ENCODE measurements around the gene BCL7B.
A peak's percentile ranks its signal among the peaks of the same experiment; 100 is the strongest.
"Not testable (repeated sequence)": the region's sequence is repeated elsewhere in the genome, so short reads cannot be mapped to it uniquely, and the experiment has no call there.

BCL7B gene

DNA sequence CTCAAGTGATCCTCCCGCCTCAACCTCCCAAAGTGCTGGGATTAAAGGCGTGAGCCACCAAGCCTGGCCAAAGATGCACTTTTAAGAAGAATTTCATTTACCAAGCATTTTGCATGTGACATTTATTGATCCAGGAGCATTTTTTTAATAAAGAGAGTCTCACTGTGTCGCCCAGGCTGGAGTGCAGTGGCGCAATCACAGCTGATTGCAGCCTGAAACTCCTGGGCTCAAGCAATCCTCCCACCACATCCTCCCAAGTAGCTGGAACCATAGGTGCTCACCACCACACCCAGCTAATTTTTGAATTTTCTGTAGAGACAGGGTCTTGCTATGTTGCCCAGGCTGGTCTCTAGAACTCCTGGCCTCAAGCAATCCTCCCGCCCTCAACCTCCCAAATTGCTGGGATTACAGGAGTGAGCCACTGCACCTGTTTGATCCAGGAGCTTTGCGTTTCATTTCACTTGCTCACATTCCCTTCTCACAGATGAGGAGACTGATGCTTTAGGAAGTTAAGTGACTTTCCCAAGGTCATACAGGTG, 25.2 kb upstream of the BCL7B start:
- Mint-ChIP-seq H3K4me1 (ENCODE audit: low read depth) (peaks cover 16% of the 10 kb centered on the region), H3K9me3 (no peaks in the 10 kb centered on the region), H3K36me3 (ENCODE audit: low read depth) (peaks cover 3% of the 10 kb centered on the region), H3K27me3 (ENCODE audit: low read depth) (peaks cover 5% of the 10 kb centered on the region), H3K4me3 (no peak overlapping the region), H3K27ac (no peak overlapping the region)
- no peak for DNase-seq (ENCODE audit: low spot score)

DNA sequence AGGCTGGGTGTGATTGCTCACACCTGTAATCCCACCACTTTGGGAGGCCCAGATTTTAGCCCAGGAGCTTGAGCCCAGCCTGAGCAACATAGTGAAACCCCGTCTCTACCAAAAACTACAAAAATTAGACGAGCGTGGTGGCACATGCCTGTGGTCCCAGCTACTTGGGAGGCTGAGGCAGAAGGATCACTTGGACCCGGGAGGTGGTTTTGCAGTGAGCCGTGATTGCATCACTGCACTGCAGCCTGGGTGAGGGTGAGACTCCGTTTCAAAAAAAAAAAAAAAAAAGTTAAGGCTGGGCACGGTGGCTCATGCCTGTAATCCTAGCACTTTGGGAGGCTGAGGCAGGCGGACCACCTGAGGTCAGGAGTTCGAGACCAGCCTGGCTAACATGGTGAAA, 23.5 kb upstream of the BCL7B start:
- H3K36me3 Mint-ChIP-seq (ENCODE audit: low read depth); H3K27ac Mint-ChIP-seq; H3K27me3 Mint-ChIP-seq (ENCODE audit: low read depth); H3K9me3 Mint-ChIP-seq; DNase-seq (ENCODE audit: low spot score); H3K4me3 Mint-ChIP-seq: not testable (repeated sequence)
- H3K4me1 Mint-ChIP-seq (ENCODE audit: low read depth), result peaks cover 22% of the 10 kb centered on the region

DNA sequence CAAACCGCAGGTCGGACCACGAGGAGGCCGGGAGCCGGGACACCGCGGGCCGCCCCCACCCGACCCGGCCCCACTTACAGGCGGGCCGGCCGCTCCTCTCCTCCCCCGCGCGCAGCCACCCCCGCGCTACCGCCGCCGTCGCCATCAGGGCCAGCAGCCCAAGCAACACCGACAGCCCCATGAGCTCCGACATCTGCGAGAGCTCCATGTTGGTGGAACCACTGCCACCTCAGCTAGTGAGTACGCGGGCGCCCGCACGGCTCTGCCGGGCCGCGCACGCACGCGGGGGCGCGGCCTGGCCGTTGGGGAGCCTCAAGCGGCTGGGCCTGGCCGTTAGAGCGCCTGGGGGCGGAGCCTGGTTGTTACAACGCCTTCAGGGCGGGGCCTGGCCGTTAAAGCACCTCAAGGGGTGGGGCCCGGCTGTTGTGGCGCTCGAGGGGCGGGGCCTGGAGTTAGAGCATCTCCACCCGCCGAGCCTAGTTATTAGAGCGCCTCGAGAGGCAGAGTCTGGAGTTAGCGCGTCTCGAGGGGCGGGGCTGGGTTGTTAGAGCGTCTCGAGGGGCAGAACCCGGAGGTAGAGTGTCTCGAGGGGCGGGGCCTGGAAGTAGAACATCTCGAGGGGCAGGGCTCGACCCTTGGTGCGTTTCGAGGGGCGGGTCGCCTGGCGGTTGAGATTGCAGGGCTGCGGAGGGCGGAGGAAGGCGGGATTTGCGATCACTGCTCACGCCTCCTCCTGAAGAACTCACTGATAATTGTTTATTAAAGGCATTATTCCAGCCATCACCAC, 21.0 kb upstream of the BCL7B start, which contains the start of gene TBL2:
Gene TBL2, minus strand, starts transcription at position 238 of the 787 bp plus-strand sequence. Its CDS starts 30 bp downstream, at position 208.
- Mint-ChIP-seq H3K4me3 (peak within 1 kb of the TSS; percentile 98), H3K9me3 (no peaks in the 10 kb centered on the region), H3K27me3 (ENCODE audit: low read depth) (peaks cover 2% of the 10 kb centered on the region), H3K36me3 (ENCODE audit: low read depth) (peaks cover 16% of the 10 kb centered on the region), H3K27ac (peak within 1 kb of the TSS; percentile 98), H3K4me1 (ENCODE audit: low read depth) (peaks cover 22% of the 10 kb centered on the region)
- peak; percentile 98 for DNase-seq (ENCODE audit: low spot score)

DNA sequence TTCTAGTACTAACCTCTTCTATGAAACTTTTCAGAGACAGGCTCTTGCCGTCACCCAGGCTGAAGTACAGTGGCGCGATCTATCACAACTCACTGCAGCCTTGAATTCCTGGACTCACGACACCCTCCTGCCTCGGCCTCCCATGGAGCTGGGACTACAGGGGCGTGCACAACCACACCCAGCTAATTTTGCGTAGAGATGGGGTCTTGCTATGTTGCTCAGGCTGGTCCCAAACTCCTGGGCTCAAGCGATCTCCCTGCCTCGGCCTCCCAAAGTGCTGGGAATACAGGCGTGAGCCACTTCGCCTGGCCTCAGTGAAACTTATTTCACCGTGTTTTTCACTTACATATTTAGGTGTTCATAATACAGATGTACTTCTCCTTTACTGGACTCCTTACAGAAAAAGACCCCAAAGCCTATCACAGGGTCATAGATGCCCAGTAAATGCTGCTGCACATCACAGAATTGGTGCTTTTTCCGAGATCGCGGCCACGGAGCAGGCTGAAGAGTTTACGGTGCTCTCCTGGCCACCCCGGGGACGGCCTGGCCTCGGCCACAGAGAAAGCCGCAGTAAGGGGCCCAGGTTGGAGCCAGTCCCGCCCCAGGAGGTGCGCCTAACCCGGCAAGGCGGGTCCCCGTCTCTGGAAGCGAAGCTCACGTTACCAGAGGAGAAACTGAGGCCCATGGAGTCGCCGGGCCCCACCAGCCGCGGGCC, 20.3 kb upstream of the BCL7B start:
- Mint-ChIP-seq H3K4me1 (ENCODE audit: low read depth) (peaks cover 22% of the 10 kb centered on the region), H3K27me3 (ENCODE audit: low read depth) (peaks cover 2% of the 10 kb centered on the region), H3K9me3 (no peaks in the 10 kb centered on the region), H3K27ac (peak overlapping the region; percentile 82), H3K4me3 (peak overlapping the region; percentile 98), H3K36me3 (ENCODE audit: low read depth) (peaks cover 21% of the 10 kb centered on the region)
- DNase-seq (ENCODE audit: low spot score), result no peak

DNA sequence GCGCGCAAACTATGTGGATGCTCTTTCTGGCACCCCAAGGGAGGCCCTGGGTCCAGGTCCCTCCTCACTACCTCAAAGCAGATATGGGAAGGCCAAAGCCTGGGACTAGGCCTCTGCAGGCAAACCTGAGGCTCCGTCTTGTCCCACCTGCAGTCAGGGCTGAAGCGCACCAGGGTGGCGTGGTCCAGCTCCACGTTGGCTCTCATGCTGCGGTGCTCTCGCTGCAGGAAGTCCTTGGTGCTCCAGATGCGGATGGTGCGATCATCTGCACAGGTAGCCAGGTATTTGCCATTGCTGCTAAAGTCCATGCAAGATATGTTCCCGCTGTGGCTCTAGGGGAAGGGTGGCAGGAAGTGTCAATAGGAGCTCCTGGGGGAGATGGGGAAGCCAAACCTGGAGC, 16.3 kb upstream of the BCL7B start:
- H3K27ac Mint-ChIP-seq, result no peak overlapping the region

DNA sequence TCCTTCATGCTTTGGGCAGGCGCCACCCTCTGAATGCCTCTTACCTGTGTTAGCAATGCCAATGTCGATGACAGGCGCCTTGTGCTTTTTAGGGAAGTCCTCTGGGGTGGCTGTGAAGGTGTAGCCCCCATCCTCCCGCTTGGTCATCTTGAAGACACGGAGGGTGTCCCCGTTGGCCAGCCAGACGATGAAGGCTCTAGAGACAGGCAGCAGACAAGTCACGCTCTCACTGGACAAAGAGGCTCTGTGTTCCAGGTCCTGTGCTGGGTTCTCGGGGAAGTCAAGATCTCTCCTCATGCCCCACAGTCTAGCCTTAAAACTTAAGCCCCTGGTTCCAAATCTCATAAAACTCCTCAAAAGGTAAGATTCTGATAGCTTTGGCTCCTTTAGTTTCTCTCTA, 15.8 kb upstream of the BCL7B start:
- peaks cover 45% of the 10 kb centered on the region for H3K36me3 Mint-ChIP-seq (ENCODE audit: low read depth)
- DNase-seq (ENCODE audit: low spot score), result no peak
- no peak overlapping the region for H3K27ac Mint-ChIP-seq
- no peak overlapping the region for H3K4me3 Mint-ChIP-seq
- no peaks in the 10 kb centered on the region for H3K27me3 Mint-ChIP-seq (ENCODE audit: low read depth)
- peaks cover 9% of the 10 kb centered on the region for H3K4me1 Mint-ChIP-seq (ENCODE audit: low read depth)
- H3K9me3 Mint-ChIP-seq, result no peaks in the 10 kb centered on the region

More for the DNA sequence above, 16.3 kb upstream of the BCL7B start:
- Mint-ChIP-seq H3K4me1 (ENCODE audit: low read depth) (peaks cover 11% of the 10 kb centered on the region), H3K36me3 (ENCODE audit: low read depth) (peaks cover 46% of the 10 kb centered on the region), H3K4me3 (no peak overlapping the region), H3K27me3 (ENCODE audit: low read depth) (peaks cover under 1% of the 10 kb centered on the region), H3K9me3 (no peaks in the 10 kb centered on the region)
- no peak for DNase-seq (ENCODE audit: low spot score)

DNA sequence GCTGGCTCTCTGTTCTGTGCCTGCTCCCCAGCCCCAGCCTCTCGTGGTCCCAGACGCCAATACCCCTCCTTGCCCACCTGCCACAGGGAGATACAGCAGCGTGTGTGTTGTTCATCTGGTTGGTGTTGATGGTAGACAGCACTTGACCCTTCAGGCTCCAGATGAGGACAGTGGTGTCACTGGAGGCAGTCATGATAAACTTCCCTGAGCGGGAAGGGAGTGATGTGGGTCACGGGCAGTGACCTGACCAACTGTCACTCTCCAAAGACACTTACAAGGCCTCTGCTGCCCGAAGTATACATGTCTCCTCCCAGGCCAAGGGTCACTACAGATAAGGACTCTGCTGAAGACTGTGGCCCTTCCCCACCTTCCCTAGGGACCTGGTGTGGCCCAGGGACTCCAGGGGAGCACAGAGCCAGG, 15.3 kb upstream of the BCL7B start:
- H3K27me3 Mint-ChIP-seq (ENCODE audit: low read depth), result no peaks in the 10 kb centered on the region
- H3K27ac Mint-ChIP-seq, result no peak overlapping the region
- no peak for DNase-seq (ENCODE audit: low spot score)
- H3K9me3 Mint-ChIP-seq, result no peaks in the 10 kb centered on the region
- H3K4me3 Mint-ChIP-seq, result no peak overlapping the region
- H3K36me3 Mint-ChIP-seq (ENCODE audit: low read depth), result peaks cover 47% of the 10 kb centered on the region
- peaks cover 13% of the 10 kb centered on the region for H3K4me1 Mint-ChIP-seq (ENCODE audit: low read depth)

DNA sequence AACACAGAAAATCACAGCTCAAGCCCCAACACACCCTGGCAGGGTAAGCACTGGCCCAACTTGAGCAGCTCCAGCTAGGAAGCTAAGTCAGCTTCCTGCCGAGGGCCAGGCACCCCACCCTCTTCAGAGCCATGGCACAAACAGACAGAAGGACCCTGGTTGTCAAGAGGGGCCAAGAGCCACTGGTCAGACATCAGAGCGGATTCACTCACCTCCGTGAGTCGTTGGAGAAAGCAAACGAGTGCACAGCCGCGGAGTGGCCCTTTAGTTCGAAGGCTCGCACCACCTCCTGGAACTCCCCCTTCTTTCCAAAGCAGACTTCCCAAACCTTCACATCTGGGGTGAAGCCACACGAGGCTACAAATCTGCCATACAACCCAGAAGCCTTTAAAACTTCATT, 13.5 kb upstream of the BCL7B start:
- peaks cover 46% of the 10 kb centered on the region for H3K36me3 Mint-ChIP-seq (ENCODE audit: low read depth)
- H3K4me3 Mint-ChIP-seq, result no peak overlapping the region
- no peak overlapping the region for H3K27ac Mint-ChIP-seq
- peaks cover 18% of the 10 kb centered on the region for H3K4me1 Mint-ChIP-seq (ENCODE audit: low read depth)
- no peaks in the 10 kb centered on the region for H3K9me3 Mint-ChIP-seq
- no peaks in the 10 kb centered on the region for H3K27me3 Mint-ChIP-seq (ENCODE audit: low read depth)
- no peak for DNase-seq (ENCODE audit: low spot score)

DNA sequence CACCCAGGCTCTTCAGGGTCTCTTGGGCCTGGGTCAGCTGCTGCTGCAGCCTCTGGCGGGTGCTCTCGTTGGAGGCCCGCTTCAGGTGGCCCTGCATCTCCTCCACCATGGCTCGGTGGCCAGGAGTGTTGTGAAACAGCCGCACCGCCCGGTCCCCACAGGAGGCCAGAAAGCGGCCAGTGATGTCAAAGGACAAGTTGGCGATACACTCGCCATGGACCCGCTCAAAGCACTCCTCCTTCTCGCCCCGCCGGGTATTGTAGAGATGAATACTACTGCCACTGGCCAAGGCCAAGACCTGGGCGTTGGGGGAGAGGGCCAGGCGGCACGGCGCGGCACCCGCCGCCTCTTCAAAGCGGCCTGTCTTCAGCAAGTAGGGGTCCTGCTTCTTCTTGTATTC, 13.0 kb upstream of the BCL7B start:
- Mint-ChIP-seq H3K27me3 (ENCODE audit: low read depth) (no peaks in the 10 kb centered on the region), H3K36me3 (ENCODE audit: low read depth) (peaks cover 46% of the 10 kb centered on the region), H3K27ac (no peak overlapping the region), H3K9me3 (no peaks in the 10 kb centered on the region), H3K4me3 (no peak overlapping the region), H3K4me1 (ENCODE audit: low read depth) (peaks cover 23% of the 10 kb centered on the region)
- DNase-seq (ENCODE audit: low spot score), result no peak

DNA sequence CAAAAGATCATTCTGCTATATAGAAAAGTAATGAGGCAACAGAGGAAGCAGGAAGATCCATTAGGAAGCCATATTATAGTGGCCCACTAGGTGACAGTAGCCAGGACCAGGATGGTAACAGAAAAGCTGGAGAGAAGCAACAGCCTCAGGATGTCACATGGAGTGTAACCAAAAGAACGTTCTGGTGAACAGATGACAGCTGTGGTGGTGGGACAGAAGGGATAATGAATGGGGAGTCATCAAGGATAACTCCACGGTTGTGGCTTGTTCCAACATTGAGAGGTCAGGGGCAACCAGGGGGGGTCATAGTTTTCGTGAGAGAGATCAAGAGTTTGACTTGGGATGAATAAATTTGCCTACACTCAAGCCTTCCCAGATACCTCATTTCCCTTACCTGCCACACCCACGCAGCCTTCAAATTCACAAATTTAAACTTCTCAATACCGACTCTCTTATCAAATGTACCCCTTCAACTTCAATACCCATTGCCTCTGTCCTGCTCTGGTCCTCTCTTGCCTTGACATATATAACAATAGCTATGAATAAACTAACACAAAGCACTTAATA, 11.6 kb upstream of the BCL7B start:
- Mint-ChIP-seq H3K27me3 (ENCODE audit: low read depth) (no peaks in the 10 kb centered on the region), H3K36me3 (ENCODE audit: low read depth) (peaks cover 41% of the 10 kb centered on the region), H3K9me3 (no peaks in the 10 kb centered on the region), H3K4me3 (no peak overlapping the region), H3K4me1 (ENCODE audit: low read depth) (peaks cover 24% of the 10 kb centered on the region), H3K27ac (peak overlapping the region; percentile 22)
- DNase-seq (ENCODE audit: low spot score), result no peak

DNA sequence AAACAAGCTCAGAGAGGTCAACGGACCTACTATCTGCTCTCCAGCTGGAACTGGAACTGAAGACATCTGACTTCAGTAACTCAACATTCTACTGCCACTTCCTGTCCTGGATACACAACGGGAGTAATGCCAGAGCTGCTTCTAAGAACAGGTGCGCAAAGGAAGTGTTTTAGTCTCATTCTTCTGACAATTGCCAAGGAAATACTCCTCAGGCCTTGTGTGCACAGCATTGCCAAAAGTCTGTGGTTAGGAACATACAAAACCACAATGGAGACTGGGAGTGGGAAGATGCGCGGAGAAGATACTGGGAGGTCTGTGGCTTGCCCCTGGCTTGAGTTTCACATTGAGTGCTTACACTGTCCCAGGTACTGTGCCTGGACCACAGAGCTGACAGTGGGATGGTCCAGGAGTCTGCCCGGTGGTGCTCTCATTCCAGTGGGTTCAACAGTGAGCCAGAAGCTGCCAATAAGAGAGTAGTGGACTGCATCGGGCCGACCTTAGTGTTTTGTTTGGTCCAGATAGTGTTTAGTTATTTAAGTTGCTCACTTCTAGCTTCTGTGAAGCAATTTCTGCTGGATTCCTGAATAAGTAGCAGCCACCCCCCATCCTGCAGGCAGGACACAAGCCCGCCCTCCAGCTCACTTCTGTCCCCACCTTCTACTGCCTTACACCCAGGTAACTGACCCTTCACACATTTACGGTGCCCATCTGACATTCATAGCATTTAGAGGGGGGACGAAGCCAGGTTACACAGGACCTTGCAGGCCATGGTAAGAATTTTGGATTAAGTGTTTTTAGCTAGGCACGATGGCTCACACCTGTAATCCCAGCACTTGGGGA, 10.6 kb upstream of the BCL7B start:
- Mint-ChIP-seq H3K4me1 (ENCODE audit: low read depth) (peaks cover 24% of the 10 kb centered on the region), H3K27me3 (ENCODE audit: low read depth) (no peaks in the 10 kb centered on the region), H3K27ac (peak overlapping the region; percentile 52), H3K36me3 (ENCODE audit: low read depth) (peaks cover 34% of the 10 kb centered on the region), H3K4me3 (no peak overlapping the region), H3K9me3 (no peaks in the 10 kb centered on the region)
- DNase-seq (ENCODE audit: low spot score), result no peak

DNA sequence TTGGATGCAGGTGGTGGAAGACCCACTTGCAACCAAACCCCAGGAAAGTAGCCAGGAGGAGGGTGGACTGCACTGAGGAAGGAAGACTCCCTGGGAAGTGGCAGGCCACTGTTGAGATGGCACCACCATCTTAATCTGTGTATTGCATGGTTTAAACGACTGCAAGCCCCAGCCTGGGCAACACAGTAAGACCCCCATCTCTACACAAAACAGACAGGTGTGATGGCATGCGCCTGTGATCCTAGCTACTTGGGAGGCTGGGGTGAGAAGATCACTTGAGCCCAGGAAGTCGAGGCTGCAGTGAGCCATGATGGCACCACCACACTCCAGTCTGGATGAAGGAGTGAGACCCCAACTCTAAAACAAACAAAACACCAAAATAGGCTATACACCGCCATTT, 9.7 kb upstream of the BCL7B start:
- no peak overlapping the region for H3K27ac Mint-ChIP-seq
- no peak overlapping the region for H3K4me3 Mint-ChIP-seq
- no peaks in the 10 kb centered on the region for H3K27me3 Mint-ChIP-seq (ENCODE audit: low read depth)
- no peaks in the 10 kb centered on the region for H3K9me3 Mint-ChIP-seq
- peaks cover 26% of the 10 kb centered on the region for H3K36me3 Mint-ChIP-seq (ENCODE audit: low read depth)
- no peak for DNase-seq (ENCODE audit: low spot score)
- peaks cover 24% of the 10 kb centered on the region for H3K4me1 Mint-ChIP-seq (ENCODE audit: low read depth)

DNA sequence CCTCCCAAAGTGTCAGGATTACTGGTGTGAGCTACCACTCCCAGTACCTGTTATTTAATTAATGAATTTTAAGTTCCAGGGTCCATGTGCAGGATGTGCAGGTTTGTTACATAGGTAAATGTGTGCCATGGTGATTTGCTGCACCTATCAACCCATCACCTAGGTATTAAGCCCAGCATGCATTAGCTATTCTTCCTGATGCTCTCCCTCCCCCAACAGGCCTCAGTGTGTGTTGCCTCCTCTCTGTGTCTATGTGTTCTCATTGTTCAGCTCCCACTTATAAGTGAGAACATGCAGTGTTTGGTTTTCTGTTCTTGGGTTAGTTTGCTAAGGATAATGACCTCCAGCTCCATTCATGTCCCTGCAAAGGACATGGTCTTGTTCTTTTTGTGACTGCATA, 8.9 kb upstream of the BCL7B start:
- peaks cover 22% of the 10 kb centered on the region for H3K36me3 Mint-ChIP-seq (ENCODE audit: low read depth)
- DNase-seq (ENCODE audit: low spot score); H3K27me3 Mint-ChIP-seq (ENCODE audit: low read depth); H3K9me3 Mint-ChIP-seq: not testable (repeated sequence)
- peak overlapping the region; percentile 70 for H3K4me3 Mint-ChIP-seq
- peak overlapping the region; percentile 43 for H3K27ac Mint-ChIP-seq
- H3K4me1 Mint-ChIP-seq (ENCODE audit: low read depth), result peaks cover 24% of the 10 kb centered on the region
